22Rv1 (cell line): ENCODE results near the gene CLK1.
"Not testable (repeated sequence)": the region's sequence is repeated elsewhere in the genome, so short reads cannot be mapped to it uniquely, and the experiment has no call there.

ENCODE experiments used
- H3K27ac ChIP-seq: fragments of 450-650 bp; 2 replicates; pipeline ENCODE4 v1.5.1; 2017
- ZFX ChIP-seq: fragments of 450-650 bp; IDR thresholded peaks from 2 replicates; pipeline ENCODE4 v1.6.1; 2017; ENCODE audit warnings: antibody characterized with exemption, borderline replicate concordance
- TF ChIP-seq, protein P1 (sequence below): fragments of 450-650 bp; IDR thresholded peaks from 2 replicates; pipeline ENCODE4 v1.5.1; 2017; ENCODE audit warnings: mild to moderate bottlenecking

CLK1 gene

DNA sequence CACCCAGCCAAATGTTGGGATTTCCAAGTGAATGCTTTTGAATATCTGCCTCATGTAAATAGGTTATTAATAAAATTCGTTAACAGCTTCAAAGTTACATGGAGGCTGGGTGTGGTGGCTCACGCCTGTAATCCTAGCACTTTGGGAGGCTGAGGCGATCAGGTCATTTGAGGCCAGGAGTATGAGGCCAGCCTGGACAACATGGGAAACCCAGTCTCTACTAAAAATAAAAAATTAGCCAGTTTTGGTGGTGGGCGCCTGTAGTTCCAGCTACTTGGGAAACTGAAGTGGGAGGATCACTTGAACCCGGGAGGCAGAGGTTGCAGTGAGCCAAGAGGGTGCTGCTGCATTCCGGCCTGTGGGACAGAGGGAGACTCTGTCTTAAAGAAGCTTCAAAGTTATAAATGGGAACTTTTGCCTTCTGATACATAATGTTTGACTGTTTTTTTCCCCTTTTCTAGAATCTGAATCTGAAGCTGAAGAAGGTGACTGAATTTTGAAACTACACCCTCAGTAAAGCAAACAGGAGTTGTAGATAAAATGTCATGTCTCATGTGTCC is 42.7 kb downstream of the CLK1 start:
- no peak overlapping the region for H3K27ac ChIP-seq
- TF ChIP-seq, protein P1, sequence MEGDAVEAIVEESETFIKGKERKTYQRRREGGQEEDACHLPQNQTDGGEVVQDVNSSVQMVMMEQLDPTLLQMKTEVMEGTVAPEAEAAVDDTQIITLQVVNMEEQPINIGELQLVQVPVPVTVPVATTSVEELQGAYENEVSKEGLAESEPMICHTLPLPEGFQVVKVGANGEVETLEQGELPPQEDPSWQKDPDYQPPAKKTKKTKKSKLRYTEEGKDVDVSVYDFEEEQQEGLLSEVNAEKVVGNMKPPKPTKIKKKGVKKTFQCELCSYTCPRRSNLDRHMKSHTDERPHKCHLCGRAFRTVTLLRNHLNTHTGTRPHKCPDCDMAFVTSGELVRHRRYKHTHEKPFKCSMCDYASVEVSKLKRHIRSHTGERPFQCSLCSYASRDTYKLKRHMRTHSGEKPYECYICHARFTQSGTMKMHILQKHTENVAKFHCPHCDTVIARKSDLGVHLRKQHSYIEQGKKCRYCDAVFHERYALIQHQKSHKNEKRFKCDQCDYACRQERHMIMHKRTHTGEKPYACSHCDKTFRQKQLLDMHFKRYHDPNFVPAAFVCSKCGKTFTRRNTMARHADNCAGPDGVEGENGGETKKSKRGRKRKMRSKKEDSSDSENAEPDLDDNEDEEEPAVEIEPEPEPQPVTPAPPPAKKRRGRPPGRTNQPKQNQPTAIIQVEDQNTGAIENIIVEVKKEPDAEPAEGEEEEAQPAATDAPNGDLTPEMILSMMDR, result no peak
- TF ChIP-seq ZFX, result no peak

DNA sequence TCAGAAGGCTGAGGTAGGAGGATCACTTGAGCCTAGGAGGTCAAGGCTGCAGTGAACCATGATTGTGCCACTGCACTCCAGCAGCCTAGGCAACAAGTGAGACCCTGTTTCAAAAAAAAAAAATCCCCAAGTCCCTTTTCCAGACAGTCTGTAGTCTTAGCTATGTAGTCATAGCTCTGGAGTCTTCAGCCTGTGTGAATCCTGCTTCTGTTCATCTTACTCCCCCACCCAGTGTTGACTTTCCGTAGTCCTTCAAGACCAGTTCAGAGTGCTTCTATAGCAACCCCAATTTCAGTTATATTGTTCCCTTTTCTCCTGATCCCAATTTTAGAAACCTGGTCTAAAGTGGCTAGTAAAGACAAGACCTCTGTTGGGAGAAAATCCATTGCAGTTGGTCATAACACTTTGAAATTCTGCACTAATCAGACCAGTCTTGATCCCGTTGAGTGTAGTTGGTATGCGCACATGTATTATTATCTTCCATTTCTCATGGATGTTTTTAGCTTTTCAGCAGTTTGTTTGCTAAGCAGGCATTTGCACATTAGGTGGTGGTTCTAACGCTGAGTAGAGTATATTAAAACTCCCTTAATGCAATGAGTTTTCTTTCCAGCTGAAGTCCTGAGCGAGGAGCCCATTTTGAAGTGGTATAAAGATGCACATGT is 43.8 kb downstream of the CLK1 start:
- TF ChIP-seq ZFX, result no peak
- TF ChIP-seq, protein P1, result no peak
- no peak overlapping the region for H3K27ac ChIP-seq

DNA sequence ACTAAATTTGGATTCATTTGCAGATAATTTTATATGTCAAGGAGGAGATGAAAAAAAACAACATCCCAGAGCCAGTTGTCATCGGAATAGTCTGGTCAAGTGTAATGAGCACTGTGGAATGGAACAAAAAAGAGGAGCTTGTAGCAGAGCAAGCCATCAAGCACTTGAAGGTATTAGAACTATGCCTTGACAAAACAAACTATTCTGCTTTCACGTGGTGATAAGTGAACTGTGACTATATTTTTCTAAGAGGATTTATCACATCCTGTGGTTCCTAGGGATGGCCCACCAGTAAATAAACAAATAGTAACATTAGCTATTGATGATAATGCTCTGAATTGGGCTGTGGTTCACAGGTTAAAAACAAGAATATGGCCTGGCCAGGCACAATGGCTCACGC is 45.7 kb downstream of the CLK1 start:
- H3K27ac ChIP-seq, result not testable (repeated sequence)

DNA sequence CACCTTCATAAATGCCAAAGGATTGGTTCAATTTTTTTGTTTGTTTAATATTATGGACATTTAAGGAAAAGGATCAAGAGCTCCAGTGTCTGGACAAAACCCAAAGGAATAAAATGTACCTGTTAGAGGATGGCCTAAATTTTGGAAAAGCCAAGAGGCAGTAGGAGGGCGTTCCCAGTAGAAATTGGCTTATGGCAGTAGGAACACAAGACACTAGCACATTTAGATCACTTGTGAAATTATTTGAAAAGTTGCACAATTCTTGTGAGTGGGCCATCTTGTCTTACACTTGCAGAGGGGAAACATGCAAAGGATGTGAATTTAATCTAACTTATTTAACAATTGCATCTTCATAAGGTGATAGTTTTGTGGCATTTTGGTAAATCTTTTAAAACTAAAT is 49.5 kb downstream of the CLK1 start:
- H3K27ac ChIP-seq, result peak overlapping the region; percentile 21; the same call in 1 of the 2 replicates
- TF ChIP-seq ZFX, result no peak
- TF ChIP-seq, protein P1, result no peak

DNA sequence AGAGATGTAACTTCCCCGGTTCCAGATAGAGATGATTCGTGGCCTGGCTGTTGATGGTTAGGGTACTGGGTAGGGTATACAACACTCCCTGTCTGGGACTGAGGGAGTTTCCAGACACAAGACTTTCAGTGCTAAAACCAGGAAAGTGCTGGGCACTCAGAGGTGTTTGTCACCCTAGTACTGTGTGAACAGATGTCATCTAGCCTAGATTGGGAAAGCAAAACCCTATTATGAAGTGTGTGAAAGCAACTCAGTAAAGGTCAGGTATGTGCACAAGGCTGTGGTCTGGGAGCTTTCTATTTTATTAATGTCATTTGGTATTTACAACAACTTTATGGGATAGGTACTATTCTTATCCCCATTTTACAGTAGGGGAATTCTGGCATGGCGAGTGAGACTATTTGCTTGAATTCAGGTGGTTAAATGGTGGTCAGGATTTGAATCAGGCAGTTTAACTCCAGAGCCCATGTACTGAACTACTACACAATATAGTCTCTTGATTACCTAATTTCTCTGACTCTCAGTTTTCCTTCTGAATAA is 50.1 kb downstream of the CLK1 start:
- peak overlapping the region; percentile 21; the same call in 1 of the 2 replicates for H3K27ac ChIP-seq

DNA sequence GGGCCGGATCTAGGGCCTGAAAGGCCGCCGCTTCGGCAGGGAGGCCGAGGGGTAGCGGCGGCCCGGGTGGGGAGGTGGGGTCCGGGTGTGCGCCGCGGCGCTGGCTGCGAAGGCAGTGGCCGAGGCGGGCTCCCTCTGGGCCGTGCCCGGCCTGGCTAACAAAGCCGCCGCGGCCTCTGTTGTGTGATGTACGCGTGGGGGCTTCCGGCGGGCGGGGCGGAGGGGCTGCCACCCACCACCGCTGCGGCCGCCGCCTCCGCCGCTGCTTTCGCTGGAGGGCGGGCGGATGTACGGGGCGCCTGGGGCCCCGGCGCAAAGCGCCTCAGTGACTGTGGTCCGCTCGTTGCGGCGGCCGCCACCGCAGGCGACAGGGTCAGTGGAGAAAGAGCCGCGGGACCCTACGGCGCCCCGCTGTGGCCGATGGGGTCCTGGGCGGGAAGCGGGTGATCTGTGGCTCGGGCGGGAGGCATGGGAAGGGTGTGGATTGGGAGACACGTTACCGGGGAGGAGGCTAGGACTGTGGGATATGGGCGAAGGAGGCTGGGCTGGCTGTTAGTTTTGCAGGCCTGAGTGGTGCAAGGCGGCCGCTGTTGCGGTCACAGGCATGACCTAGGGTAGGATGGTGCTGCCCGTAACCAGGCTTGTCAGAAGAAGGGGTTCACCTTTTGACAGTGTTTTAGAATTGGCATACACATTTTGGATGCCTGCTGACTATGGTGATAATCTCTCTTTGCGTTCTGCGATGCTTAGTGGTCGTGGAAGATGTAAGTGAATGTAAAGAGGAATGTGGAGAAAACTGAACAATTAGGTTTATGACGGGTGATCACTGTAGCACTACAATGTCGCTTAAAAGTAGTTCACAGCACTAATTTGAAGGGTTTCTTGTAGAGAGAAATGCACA is 52.1 kb downstream of the CLK1 start:
- TF ChIP-seq, protein P1, result peak; percentile 78
- TF ChIP-seq ZFX, result no peak
- H3K27ac ChIP-seq, result peak overlapping the region; percentile 96

More for the DNA sequence above, 50.1 kb downstream of the CLK1 start:
- no peak for TF ChIP-seq ZFX
- TF ChIP-seq, protein P1, result no peak

DNA sequence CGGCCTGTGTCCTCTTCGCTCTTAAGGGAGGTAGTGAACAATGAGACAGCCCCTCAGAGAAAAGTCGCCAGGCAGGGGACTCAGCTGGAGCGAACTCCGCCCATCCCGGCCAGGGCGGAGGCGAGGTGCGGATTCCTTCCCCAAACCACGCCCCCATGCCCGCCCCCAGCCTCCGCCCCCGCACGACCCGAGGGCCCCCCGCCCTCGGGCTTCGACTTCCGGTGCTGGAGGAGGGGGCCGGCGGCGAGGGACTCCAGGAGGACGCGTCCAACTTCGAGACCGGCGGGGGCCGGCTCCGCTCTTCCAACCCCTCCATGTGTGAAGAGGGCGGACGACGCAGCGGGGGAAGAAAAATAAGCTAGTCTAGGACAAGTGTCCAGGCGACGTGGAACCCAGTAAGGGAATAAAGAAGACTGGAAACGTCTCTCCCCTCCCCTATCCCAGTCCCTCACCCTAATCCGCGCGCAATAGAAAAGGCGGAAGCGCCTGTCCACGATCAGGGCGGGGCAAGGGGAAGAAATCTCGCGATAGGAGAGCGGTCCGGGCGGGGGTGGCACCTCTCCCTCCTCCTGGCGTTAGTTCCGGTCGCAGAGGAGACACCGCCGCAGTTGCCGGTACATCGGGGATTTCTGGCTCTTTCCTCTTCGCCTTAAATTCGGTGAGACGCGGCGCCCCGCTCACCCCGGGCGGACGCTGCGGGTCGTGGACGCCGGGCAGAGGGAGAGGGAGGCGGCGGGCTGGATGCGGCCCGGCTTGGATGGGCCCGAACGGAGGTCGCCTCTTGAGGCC is 52.9 kb downstream of the CLK1 start, which contains the start of gene BZW1:
TSS of gene BZW1 (plus strand) at position 578 of the 789 bp plus-strand sequence. CDS start 1,308 bp downstream, outside the sequence.
- no peak for TF ChIP-seq ZFX
- TF ChIP-seq, protein P1, result no peak
- peak within 1 kb of the TSS; percentile 96 for H3K27ac ChIP-seq
